HG03378 (cell line): ENCODE measurements around the gene NFE2L2.
"Not testable (repeated sequence)": the region's sequence is repeated elsewhere in the genome, so short reads cannot be mapped to it uniquely, and the experiment has no call there.

Experiments
- ATAC-seq: cut with Tn5 transposase; IDR thresholded peaks from one replicate; pipeline ENCODE4 v1.9.1; 2021; ENCODE audit warnings: mild to moderate bottlenecking, moderate library complexity; ENCODE audit not compliant: unreplicated experiment

NFE2L2 gene

GRCh38 chr2:177239932-177240630, 24.4 kb downstream of the NFE2L2 start:
- ATAC-seq = peak; percentile 84

- ATAC-seq = no peak
Measured at GRCh38 chr2:177239053-177239452, 25.5 kb downstream of the NFE2L2 start.

GRCh38 chr2:177237932-177238331, 26.6 kb downstream of the NFE2L2 start:
- no peak for ATAC-seq

- ATAC-seq = no peak
Measured at GRCh38 chr2:177235855-177236437, 28.6 kb downstream of the NFE2L2 start.

GRCh38 chr2:177234267-177234666, 30.3 kb downstream of the NFE2L2 start:
- no peak for ATAC-seq

GRCh38 chr2:177232098-177232704, 32.3 kb downstream of the NFE2L2 start:
- no peak for ATAC-seq

GRCh38 chr2:177231270-177231669, 33.3 kb downstream of the NFE2L2 start:
- no peak for ATAC-seq

GRCh38 chr2:177229442-177230242, 34.9 kb downstream of the NFE2L2 start:
- ATAC-seq = no peak

- no peak for ATAC-seq
Measured at GRCh38 chr2:177225965-177226360, 38.6 kb downstream of the NFE2L2 start.

GRCh38 chr2:177223436-177223835, 41.1 kb downstream of the NFE2L2 start:
- not testable (repeated sequence) for ATAC-seq

GRCh38 chr2:177221970-177222369, 42.6 kb downstream of the NFE2L2 start:
- no peak for ATAC-seq

- ATAC-seq = no peak
Measured at GRCh38 chr2:177221534-177221933, 43.0 kb downstream of the NFE2L2 start.

- not testable (repeated sequence) for ATAC-seq
Measured at GRCh38 chr2:177219787-177220186, 44.7 kb downstream of the NFE2L2 start.

- no peak for ATAC-seq
Measured at GRCh38 chr2:177217247-177217843, 47.2 kb downstream of the NFE2L2 start.

GRCh38 chr2:177212891-177213856, 51.4 kb downstream of the NFE2L2 start:
- peak; percentile 36 for ATAC-seq

GRCh38 chr2:177212106-177212890, 52.2 kb downstream of the NFE2L2 start, which contains the start of gene HNRNPA3:
HNRNPA3 (plus strand) TSS chr2:177212794; CDS start chr2:177212800, 6 bp downstream.
- peak; percentile 89 for ATAC-seq

- no peak for ATAC-seq
Measured at GRCh38 chr2:177211576-177212105, 52.9 kb downstream of the NFE2L2 start.

GRCh38 chr2:177211169-177211568, 53.4 kb downstream of the NFE2L2 start:
- ATAC-seq = no peak

- ATAC-seq = peak; percentile 70
Measured at GRCh38 chr2:177207101-177207500, 57.4 kb downstream of the NFE2L2 start.
